Cardiac muscle cell (in vitro differentiated cells and primary cell): ENCODE results near the gene GRM6. TPM values are rescaled to one million over a fixed set of nuclear protein-coding genes. Genes with fewer than 3 reads are reported as not detected.

Experiments used
- DNase-seq, 2 donors: peaks; one replicate each; pipeline versions ENCODE4 v3.0.0 to v3.0.0-alpha.2; 2010 to 2017; ENCODE audit warnings: low read depth in 1 of 2, low spot score in 1 of 2
- H3K27ac ChIP-seq: fragments of 200-600 bp; sonication (generic); 2 replicates; pipeline ENCODE4 v1.5.1; 2016
- H3K27me3 ChIP-seq: fragments of 200-600 bp; sonication (generic); 2 replicates; pipeline ENCODE4 v1.6.0; 2016; ENCODE audit warnings: control low read depth
- H3K36me3 ChIP-seq: fragments of 200-600 bp; sonication (generic); 2 replicates; pipeline ENCODE4 v1.5.1; 2016; ENCODE audit warnings: control low read depth
- H3K4me1 ChIP-seq: fragments of 200-600 bp; sonication (generic); 2 replicates; pipeline ENCODE4 v1.8.1; 2017; ENCODE audit warnings: low read depth, mild to moderate bottlenecking, mixed run types
- H3K4me3 ChIP-seq: fragments of 200-600 bp; sonication (generic); 2 replicates; pipeline ENCODE4 v1.5.1; 2016; ENCODE audit warnings: mild to moderate bottlenecking
- H3K9me3 ChIP-seq: fragments of 200-600 bp; sonication (generic); 2 replicates; pipeline ENCODE4 v1.5.1; 2017; ENCODE audit warnings: low read depth, mild to moderate bottlenecking, control low read depth
- polyA plus RNA-seq: library from polyadenylated mRNA; unstranded; fragments of >200 nt; fragmentation: Nextera tagmentation; extraction: Ambion mirVana; gene quantifications from 2 replicates; pipeline ENCODE4 v1.2.1, GENCODE V29; 2016
- total RNA-seq: library from RNA; depleted of rRNA; stranded (reverse); fragments of >200 nt; gene quantifications from 2 replicates; pipeline ENCODE4 v1.2.3, GENCODE V29; 2016
- TF ChIP-seq, protein P1 (sequence below): IDR thresholded peaks from 2 replicates; pipeline ENCODE4 v1.5.1; 2012; ENCODE audit warnings: low read depth, mild to moderate bottlenecking, low read length

The GRM6 gene
- total RNA-seq (not detected in 2 replicates), polyA plus RNA-seq (not detected in 2 replicates)

DNA sequence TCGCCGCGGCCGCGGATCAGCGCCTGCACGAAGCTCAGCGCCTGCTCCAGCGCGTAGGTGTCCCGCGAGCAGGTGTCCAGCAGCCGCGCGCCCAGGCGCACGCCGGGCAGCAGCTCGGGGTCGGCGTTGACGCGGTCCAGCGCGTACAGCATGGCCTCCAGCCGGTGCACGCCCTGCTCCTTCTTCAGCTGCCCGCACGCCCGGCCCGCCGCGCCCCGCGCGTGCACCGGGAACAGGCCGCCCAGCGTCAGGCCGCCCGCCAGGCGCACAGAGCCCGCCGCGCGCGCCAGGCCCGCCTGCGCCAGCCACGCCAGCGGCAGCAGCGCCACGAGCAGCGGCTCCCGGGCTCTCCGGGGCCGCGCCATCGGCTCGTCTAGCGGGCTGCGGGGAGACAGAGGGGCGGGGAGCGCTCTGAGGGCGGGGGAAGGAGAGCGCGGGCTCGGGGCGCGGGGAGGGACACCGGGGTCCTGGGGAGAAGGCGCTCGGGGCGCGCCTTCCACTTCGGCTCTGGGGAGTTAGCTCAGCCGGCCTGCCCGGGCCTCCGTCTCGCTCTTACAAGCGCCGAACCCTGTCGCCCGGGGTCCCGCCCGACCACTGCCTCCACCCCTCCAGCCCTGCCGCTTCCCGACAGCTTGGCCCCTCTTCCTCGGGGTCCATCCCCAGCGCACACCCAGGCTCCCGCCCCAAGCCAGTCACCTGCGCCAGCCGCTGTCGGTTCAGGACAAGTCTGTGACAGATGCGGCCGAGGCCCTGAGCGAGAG, at the start of gene GRM6:
Gene GRM6, minus strand, starts transcription at position 741 of the 761 bp plus-strand sequence. Its CDS starts 376 bp downstream, at position 365.
- no peak within 1 kb of the TSS for H3K27ac ChIP-seq
- H3K4me3 ChIP-seq, result no peak within 1 kb of the TSS
- H3K27me3 ChIP-seq, result peaks cover 52% of the 10 kb centered on the region
- H3K9me3 ChIP-seq, result no peaks in the 10 kb centered on the region
- peak; percentile 2 to 3 for DNase-seq
- TF ChIP-seq, protein P1, sequence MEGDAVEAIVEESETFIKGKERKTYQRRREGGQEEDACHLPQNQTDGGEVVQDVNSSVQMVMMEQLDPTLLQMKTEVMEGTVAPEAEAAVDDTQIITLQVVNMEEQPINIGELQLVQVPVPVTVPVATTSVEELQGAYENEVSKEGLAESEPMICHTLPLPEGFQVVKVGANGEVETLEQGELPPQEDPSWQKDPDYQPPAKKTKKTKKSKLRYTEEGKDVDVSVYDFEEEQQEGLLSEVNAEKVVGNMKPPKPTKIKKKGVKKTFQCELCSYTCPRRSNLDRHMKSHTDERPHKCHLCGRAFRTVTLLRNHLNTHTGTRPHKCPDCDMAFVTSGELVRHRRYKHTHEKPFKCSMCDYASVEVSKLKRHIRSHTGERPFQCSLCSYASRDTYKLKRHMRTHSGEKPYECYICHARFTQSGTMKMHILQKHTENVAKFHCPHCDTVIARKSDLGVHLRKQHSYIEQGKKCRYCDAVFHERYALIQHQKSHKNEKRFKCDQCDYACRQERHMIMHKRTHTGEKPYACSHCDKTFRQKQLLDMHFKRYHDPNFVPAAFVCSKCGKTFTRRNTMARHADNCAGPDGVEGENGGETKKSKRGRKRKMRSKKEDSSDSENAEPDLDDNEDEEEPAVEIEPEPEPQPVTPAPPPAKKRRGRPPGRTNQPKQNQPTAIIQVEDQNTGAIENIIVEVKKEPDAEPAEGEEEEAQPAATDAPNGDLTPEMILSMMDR, result no peak
- no peaks in the 10 kb centered on the region for H3K36me3 ChIP-seq
- no peaks in the 10 kb centered on the region for H3K4me1 ChIP-seq

DNA sequence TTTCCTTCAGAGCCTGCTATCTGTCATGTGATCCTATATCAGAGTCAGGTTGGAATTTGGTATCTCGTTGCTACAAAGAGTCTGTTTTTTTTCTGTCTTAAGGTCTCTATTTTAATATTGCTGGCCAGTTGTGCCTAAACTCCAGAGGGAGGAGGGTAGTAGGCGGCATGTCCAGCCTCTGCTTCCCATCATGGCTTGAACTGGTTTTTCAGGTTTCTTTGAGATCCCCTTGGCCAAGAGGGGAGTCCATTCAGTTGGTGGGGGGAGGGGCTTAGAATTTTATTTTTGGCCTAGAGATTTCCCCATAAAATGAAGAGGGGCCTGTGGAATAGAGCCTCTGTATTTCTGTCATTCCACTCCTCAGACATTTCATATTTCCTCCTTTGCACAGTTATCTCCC, 49.6 kb upstream of the GRM6 start:
- TF ChIP-seq, protein P1, result no peak
- H3K36me3 ChIP-seq, result no peaks in the 10 kb centered on the region
- no peaks in the 10 kb centered on the region for H3K9me3 ChIP-seq
- H3K27me3 ChIP-seq, result no peaks in the 10 kb centered on the region
- no peak overlapping the region for H3K4me3 ChIP-seq
- no peak for DNase-seq
- H3K27ac ChIP-seq, result no peak overlapping the region
- no peaks in the 10 kb centered on the region for H3K4me1 ChIP-seq

DNA sequence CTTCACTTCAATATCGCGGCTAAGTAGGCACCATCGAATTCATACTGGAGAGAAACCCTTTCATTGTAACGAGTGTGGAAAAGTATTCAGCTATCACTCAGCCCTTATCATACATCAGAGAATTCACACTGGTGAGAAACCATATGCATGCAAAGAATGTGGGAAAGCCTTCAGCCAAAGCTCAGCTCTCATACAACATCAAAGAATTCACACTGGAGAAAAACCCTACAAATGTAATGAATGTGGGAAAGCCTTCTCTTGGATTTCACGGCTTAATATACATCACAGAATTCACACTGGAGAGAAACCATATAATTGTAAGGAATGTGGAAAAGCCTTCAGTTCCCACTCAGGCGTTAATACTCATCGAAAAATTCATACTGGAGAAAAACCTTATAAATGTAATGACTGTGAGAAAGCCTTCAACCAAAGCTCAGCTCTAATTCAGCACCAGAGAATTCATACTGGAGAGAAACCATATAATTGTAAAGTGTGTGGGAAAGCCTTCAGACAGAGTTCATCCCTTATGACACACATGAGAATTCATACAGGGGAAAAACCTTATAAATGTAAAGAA, 38.0 kb upstream of the GRM6 start:
- Histone ChIP-seq H3K4me1 (no peaks in the 10 kb centered on the region), H3K27ac (no peak overlapping the region), H3K36me3 (peaks cover 24% of the 10 kb centered on the region), H3K4me3 (no peak overlapping the region), H3K27me3 (no peaks in the 10 kb centered on the region), H3K9me3 (peaks cover 3% of the 10 kb centered on the region)
- TF ChIP-seq, protein P1, result no peak
- no peak for DNase-seq

DNA sequence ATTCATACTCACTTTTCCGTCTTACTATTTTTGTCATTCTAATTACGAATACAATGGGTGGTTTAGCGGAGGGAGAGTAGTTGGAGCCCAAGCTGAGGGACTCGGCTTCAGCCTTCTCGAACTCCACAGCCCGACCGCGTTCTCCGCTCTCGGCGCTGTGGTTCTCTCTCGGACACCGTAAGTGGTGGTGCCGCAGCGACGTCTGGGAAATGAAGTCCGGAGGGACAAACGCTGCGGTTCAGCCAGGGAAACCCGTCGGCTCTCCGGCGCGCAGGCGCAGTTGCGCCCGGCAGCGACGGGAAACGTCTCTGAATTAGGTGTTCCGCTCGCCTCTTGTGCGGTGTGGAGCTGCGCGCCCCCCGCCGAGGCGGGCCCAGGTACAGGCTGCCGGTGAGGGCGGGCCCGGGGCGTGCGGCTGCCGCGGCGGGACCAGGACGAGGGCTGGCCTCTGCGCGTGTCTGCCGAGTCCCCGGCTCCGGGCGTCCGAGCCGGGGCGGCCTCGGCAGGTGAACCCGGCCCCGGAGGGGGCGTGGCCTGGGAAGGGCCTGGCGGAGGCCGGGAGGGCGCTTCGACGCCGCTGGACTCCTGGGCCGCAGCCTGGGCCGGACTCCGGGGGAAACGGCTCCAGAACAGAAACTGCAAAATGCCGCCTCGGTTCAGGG, 28.5 kb upstream of the GRM6 start, which contains the start of gene ZNF879:
Gene ZNF879, plus strand, starts transcription at position 277 of the 662 bp plus-strand sequence. CDS start 1,201 bp downstream, outside the sequence.
- peak within 1 kb of the TSS; percentile 79 for H3K27ac ChIP-seq
- DNase-seq, result peak; percentile 96 to 98
- TF ChIP-seq, protein P1, result no peak
- H3K36me3 ChIP-seq, result peaks cover 9% of the 10 kb centered on the region
- H3K27me3 ChIP-seq, result no peaks in the 10 kb centered on the region
- no peaks in the 10 kb centered on the region for H3K4me1 ChIP-seq
- H3K4me3 ChIP-seq, result peak within 1 kb of the TSS; percentile 64
- H3K9me3 ChIP-seq, result no peaks in the 10 kb centered on the region

DNA sequence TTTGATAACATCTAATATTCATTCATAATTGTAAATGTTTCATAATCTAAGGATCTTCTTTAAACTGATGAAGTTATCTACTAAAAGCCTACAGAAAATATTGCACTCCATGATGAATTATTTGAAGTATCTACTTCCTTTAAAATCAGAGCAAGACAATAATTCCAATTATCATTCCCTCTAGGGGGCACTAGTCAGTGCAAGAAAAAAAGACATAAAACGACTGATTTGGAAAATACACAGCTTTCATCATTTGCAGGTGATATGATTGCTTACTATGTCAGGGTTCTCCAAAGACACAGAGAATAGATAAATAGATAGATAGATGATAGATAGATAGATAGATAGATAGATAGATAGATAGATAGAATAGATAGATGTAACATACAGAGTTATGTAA, 13.5 kb upstream of the GRM6 start:
- Histone ChIP-seq H3K4me3 (no peak overlapping the region), H3K36me3 (no peaks in the 10 kb centered on the region), H3K27ac (no peak overlapping the region), H3K4me1 (no peaks in the 10 kb centered on the region), H3K9me3 (no peaks in the 10 kb centered on the region), H3K27me3 (no peaks in the 10 kb centered on the region)
- TF ChIP-seq, protein P1, result peak; percentile 17
- no peak for DNase-seq
